ENCODE measurements around the gene DUOX1. TPM values are rescaled to one million over a fixed set of nuclear protein-coding genes. Genes with fewer than 3 reads are reported as not detected.

Gene DUOX1
- total RNA-seq, 6 experiments from 2014 or later: 0.02 to 0.26 (median 0.12) TPM; not detected in 1

DNA sequence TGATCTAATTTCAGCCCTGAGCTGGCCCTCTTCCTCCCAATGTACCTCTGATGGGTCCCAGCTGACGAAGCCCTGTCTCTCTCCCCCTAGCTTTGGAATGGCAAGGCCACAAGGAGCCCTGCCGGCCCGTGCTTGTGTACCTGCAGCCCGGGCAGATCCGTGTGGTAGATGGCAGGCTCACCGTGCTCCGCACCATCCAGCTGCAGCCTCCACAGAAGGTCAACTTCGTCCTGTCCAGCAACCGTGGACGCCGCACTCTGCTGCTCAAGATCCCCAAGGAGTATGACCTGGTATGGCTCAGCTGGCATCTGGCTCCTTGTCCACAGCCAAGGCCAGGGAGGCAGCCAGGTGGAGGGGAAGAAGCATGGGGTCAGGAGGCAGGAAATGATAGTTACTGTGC is 14.2 kb downstream of the DUOX1 start:
- Mint-ChIP-seq H3K36me3 (ENCODE audit: low read depth) (no peaks in the 10 kb centered on the region), H3K27me3 (ENCODE audit: insufficient read depth) (peaks cover 10% of the 10 kb centered on the region), H3K9me3 (no peaks in the 10 kb centered on the region), H3K27ac (no peak overlapping the region), H3K4me1 (ENCODE audit: low read depth) (peaks cover 19% of the 10 kb centered on the region), H3K4me3 (no peak overlapping the region)
- DNase-seq: no peak
- TF ChIP-seq, protein P1, sequence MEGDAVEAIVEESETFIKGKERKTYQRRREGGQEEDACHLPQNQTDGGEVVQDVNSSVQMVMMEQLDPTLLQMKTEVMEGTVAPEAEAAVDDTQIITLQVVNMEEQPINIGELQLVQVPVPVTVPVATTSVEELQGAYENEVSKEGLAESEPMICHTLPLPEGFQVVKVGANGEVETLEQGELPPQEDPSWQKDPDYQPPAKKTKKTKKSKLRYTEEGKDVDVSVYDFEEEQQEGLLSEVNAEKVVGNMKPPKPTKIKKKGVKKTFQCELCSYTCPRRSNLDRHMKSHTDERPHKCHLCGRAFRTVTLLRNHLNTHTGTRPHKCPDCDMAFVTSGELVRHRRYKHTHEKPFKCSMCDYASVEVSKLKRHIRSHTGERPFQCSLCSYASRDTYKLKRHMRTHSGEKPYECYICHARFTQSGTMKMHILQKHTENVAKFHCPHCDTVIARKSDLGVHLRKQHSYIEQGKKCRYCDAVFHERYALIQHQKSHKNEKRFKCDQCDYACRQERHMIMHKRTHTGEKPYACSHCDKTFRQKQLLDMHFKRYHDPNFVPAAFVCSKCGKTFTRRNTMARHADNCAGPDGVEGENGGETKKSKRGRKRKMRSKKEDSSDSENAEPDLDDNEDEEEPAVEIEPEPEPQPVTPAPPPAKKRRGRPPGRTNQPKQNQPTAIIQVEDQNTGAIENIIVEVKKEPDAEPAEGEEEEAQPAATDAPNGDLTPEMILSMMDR (IDR thresholded peaks at IDR 0.05): no peak

DNA sequence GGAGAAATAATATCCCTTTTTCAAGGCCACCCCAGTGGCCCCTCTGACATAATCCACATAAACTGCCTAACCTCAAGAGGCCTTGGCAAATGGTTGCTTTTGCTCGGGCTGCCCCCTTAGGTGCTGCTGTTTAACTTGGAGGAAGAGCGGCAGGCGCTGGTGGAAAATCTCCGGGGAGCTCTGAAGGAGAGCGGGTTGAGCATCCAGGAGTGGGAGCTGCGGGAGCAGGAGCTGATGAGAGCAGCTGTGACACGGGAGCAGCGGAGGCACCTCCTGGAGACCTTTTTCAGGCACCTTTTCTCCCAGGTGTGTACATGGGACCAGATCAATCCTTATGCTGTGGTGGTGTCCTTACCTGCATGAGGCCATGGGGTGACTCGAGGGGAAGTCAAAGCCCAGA is 15.0 kb downstream of the DUOX1 start:
- H3K4me1 Mint-ChIP-seq (ENCODE audit: low read depth): peaks cover 21% of the 10 kb centered on the region
- H3K36me3 Mint-ChIP-seq (ENCODE audit: low read depth): no peaks in the 10 kb centered on the region
- TF ChIP-seq, protein P1 (IDR thresholded peaks at IDR 0.05): no peak
- DNase-seq: no peak
- peaks cover 9% of the 10 kb centered on the region for H3K27me3 Mint-ChIP-seq (ENCODE audit: insufficient read depth)
- H3K4me3 Mint-ChIP-seq: no peak overlapping the region
- no peaks in the 10 kb centered on the region for H3K9me3 Mint-ChIP-seq
- H3K27ac Mint-ChIP-seq: no peak overlapping the region

DNA sequence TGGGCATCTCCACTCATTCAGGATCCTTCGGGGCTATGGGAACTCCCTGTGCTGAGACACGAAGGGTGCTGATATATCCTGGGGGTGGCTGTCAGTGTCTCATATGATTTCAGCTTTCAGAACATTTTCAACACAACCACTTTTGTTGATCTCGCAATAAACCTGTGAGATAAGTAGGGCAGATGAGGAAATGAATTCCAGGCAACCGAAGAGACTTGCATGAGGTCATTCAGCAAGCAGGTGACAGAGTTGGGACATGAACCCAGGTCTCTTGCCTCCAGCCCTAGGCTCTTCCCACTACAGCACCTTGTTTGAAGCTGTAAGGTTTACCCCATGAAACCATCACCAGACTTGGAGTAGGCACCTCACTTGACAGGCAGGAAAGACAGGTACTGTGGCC is 16.6 kb downstream of the DUOX1 start:
- H3K27ac Mint-ChIP-seq: no peak overlapping the region

DNA sequence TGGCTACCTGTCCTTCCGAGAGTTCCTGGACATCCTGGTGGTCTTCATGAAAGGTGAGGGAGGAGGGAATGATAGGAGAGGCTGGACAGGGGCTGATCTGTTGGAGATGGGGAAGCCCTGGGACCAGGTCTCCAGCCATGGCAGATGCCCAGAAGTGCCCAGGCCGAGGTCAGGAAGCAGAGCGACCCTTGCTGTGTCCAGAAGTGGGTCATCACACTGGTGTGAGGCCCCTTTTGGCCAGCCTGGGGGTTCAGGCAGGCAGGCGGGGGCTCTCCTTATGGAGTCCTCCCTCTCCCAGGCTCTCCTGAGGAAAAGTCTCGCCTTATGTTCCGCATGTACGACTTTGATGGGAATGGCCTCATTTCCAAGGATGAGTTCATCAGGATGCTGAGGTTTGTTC is 17.8 kb downstream of the DUOX1 start:
- TF ChIP-seq, protein P1 (IDR thresholded peaks at IDR 0.05): no peak
- H3K9me3 Mint-ChIP-seq: no peaks in the 10 kb centered on the region
- no peak for DNase-seq
- H3K27me3 Mint-ChIP-seq (ENCODE audit: insufficient read depth): peaks cover 9% of the 10 kb centered on the region
- no peaks in the 10 kb centered on the region for H3K36me3 Mint-ChIP-seq (ENCODE audit: low read depth)
- H3K4me1 Mint-ChIP-seq (ENCODE audit: low read depth): peaks cover 27% of the 10 kb centered on the region
- H3K4me3 Mint-ChIP-seq: no peak overlapping the region
- no peak overlapping the region for H3K27ac Mint-ChIP-seq

More for the DNA sequence above, 16.6 kb downstream of the DUOX1 start:
- TF ChIP-seq, protein P1 (IDR thresholded peaks at IDR 0.05): no peak
- Mint-ChIP-seq H3K4me1 (ENCODE audit: low read depth) (peaks cover 27% of the 10 kb centered on the region), H3K36me3 (ENCODE audit: low read depth) (no peaks in the 10 kb centered on the region), H3K9me3 (no peaks in the 10 kb centered on the region), H3K27me3 (ENCODE audit: insufficient read depth) (peaks cover 9% of the 10 kb centered on the region), H3K4me3 (no peak overlapping the region)
- no peak for DNase-seq

DNA sequence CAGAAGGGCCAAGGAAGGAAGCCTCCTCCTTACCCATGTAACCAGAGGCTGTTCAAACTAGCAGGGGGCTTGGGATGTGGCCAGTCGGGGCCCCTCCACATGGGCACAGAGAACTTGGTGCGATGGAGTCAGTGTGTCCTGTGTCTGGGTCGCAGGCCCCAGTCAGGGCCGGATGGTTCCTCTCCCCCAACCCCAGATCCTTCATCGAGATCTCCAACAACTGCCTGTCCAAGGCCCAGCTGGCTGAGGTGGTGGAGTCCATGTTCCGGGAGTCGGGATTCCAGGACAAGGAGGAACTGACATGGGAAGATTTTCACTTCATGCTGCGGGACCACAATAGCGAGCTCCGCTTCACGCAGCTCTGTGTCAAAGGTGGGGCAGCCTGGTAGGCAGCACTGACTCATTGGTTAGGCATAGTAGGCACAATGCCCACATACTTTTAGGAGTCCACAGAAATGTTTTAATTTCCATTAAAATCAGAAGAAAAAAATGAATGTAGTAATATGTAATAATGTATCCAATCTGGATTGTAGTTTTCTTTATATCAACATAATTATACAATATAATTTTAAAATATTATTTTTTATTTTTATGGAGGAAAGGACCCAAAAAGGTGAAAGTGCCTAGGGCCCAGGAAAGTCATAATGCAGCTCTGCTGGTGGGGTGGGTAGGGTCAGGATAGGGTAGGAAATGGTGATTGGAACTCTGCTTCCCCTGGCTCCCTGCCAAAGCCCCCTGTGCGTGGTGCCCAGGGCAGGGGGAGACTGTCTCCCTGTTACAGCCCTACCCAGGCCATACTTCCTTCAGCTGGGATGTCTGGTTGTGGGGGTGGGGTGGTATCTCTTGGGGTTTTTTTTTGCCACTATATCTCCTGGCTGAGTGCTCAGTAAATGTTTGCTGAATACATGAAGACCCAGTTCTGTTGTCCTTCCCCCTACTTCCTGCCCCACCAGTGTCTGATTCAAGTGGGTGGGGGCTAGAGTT is 18.6 kb downstream of the DUOX1 start:
- peaks cover 27% of the 10 kb centered on the region for H3K4me1 Mint-ChIP-seq (ENCODE audit: low read depth)
- H3K27me3 Mint-ChIP-seq (ENCODE audit: insufficient read depth): peaks cover 9% of the 10 kb centered on the region
- no peaks in the 10 kb centered on the region for H3K9me3 Mint-ChIP-seq
- no peak for DNase-seq
- H3K4me3 Mint-ChIP-seq: no peak overlapping the region
- no peaks in the 10 kb centered on the region for H3K36me3 Mint-ChIP-seq (ENCODE audit: low read depth)
- no peak overlapping the region for H3K27ac Mint-ChIP-seq
- TF ChIP-seq, protein P1 (IDR thresholded peaks at IDR 0.05): no peak

Data from HFFc6 (cell line).